ENCODE data around the gene ST7L. TPM values are rescaled to one million over a fixed set of nuclear protein-coding genes. Genes with fewer than 3 reads are reported as not detected.
"Not testable (repeated sequence)": the region's sequence is repeated elsewhere in the genome, so short reads cannot be mapped to it uniquely, and the experiment has no call there.

ST7L gene
- total RNA-seq, 1 experiment from 2014 or later, result 22.1 TPM

DNA sequence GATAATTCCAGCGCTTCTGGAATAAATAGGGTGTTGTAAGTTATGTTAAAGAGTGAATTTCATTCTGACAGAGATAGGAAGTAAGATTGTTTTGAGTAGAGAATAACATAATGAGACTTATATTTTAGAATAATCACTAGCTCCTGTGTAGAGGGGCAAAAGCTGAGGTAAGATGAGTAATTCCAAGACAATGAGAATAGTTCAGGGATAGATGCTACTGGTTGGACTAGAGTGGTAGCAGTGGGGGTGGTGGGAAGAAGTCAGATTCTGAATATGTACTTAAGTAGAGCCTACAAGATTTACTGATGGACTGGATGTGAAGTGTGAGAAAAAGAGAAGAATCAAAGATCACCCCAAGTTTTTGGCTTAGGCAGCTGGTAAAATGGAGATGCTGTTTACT lies 32.3 kb upstream of the ST7L start:
- no peaks in the 10 kb centered on the region for H3K4me1 ChIP-seq (replicated peaks; ENCODE audit: insufficient read depth)
- no peak overlapping the region for H3K4me2 ChIP-seq
- no peaks in the 10 kb centered on the region for H3K27me3 ChIP-seq (ENCODE audit: insufficient read depth, low read depth)
- TF ChIP-seq CTCF (conservative IDR thresholded peaks at IDR 0.05), result no peak
- TF ChIP-seq EZH2 (IDR thresholded peaks at IDR 0.05; ENCODE audit: low read depth), result no peak
- no peaks in the 10 kb centered on the region for H3K9me2 ChIP-seq (ENCODE audit: insufficient read depth)
- H3K9me3 ChIP-seq (ENCODE audit: insufficient read depth, low read depth), result no peaks in the 10 kb centered on the region
- peaks cover 80% of the 10 kb centered on the region for H3K36me3 ChIP-seq (ENCODE audit: low read depth)
- CTCF ChIA-PET, result no interaction called here
- H2AFZ ChIP-seq, result no peak overlapping the region
- peaks cover 17% of the 10 kb centered on the region for H3K79me2 ChIP-seq (ENCODE audit: low read depth)
- intact Hi-C loops (cut with micrococcal nuclease; ENCODE audit: unreplicated experiment), result no loop called here
- no peak overlapping the region for H3K4me3 ChIP-seq
- BruUV-seq (replicated peaks), result no TSS peak
- no peak for DNase-seq
- H3F3A ChIP-seq (ENCODE audit: insufficient read depth, low read depth), result peaks cover 4% of the 10 kb centered on the region; the same call in 1 of the 2 replicates
- no peak overlapping the region for H3K27ac ChIP-seq
- peaks cover 27% of the 10 kb centered on the region; the same call in 1 of the 2 replicates for H4K20me1 ChIP-seq (ENCODE audit: insufficient read depth)
- POLR2A ChIA-PET (ENCODE audit: unreplicated experiment), result no interaction called here

GRCh38 chr1:112646225-112646624 lies 27.3 kb upstream of the ST7L start:
- peaks cover 67% of the 10 kb centered on the region for H3K79me2 ChIP-seq (ENCODE audit: low read depth)
- H3F3A ChIP-seq (ENCODE audit: insufficient read depth, low read depth), result peaks cover 13% of the 10 kb centered on the region; the same call in 1 of the 2 replicates
- no peaks in the 10 kb centered on the region for H3K9me3 ChIP-seq (ENCODE audit: insufficient read depth, low read depth)
- ChIA-PET POLR2A (ENCODE audit: unreplicated experiment) (interaction anchor here (0.6 kb wide), 1 partner anchor 58 kb away, joined by 3 read pairs; no protein-coding TSS in a partner anchor), CTCF (interaction anchor here (0.5 kb wide), 1 partner anchor 18 kb away, joined by 5 read pairs; no protein-coding TSS in a partner anchor)
- H3K36me3 ChIP-seq (ENCODE audit: low read depth), result peaks cover 68% of the 10 kb centered on the region
- no peaks in the 10 kb centered on the region for H3K4me1 ChIP-seq (replicated peaks; ENCODE audit: insufficient read depth)
- no peak overlapping the region for H3K4me3 ChIP-seq
- H3K9me2 ChIP-seq (ENCODE audit: insufficient read depth), result no peaks in the 10 kb centered on the region
- no peak for TF ChIP-seq CTCF (conservative IDR thresholded peaks at IDR 0.05)
- no TSS peak for BruUV-seq (replicated peaks)
- H3K27me3 ChIP-seq (ENCODE audit: insufficient read depth, low read depth), result no peaks in the 10 kb centered on the region
- intact Hi-C loops (cut with micrococcal nuclease; ENCODE audit: unreplicated experiment), result no loop called here
- peaks cover 75% of the 10 kb centered on the region for H4K20me1 ChIP-seq (ENCODE audit: insufficient read depth)
- no peak overlapping the region for H3K4me2 ChIP-seq
- DNase-seq, result no peak
- no peak overlapping the region for H2AFZ ChIP-seq
- H3K27ac ChIP-seq, result no peak overlapping the region

- Histone ChIP-seq H3K9me2 (ENCODE audit: insufficient read depth) (no peaks in the 10 kb centered on the region), H3K27me3 (ENCODE audit: insufficient read depth, low read depth) (no peaks in the 10 kb centered on the region), H3K4me2 (no peak overlapping the region), H3K79me2 (ENCODE audit: low read depth) (peaks cover 84% of the 10 kb centered on the region), H2AFZ (no peak overlapping the region), H3K9me3 (ENCODE audit: insufficient read depth, low read depth) (no peaks in the 10 kb centered on the region), H3K4me3 (no peak overlapping the region), H3K27ac (no peak overlapping the region), H4K20me1 (ENCODE audit: insufficient read depth) (peaks cover 76% of the 10 kb centered on the region), H3K4me1 (replicated peaks; ENCODE audit: insufficient read depth) (no peaks in the 10 kb centered on the region), H3K36me3 (ENCODE audit: low read depth) (peaks cover 39% of the 10 kb centered on the region), H3F3A (ENCODE audit: insufficient read depth, low read depth) (0 out of 2 replicates have a peak, but pooled peaks cover 15% of the 10 kb centered on the region)
- no TSS peak for BruUV-seq (replicated peaks)
- POLR2A ChIA-PET (ENCODE audit: unreplicated experiment), result interaction anchor here (0.6 to 0.7 kb wide), 2 partner anchors 10 to 249 kb away, joined by 5 to 9 read pairs; no protein-coding TSS in a partner anchor
- CTCF ChIA-PET, result interaction anchor here (0.6 kb wide), 1 partner anchor 1425 kb away, joined by 5 read pairs; no protein-coding TSS in a partner anchor
- no peak for DNase-seq
- TF ChIP-seq EZH2 (IDR thresholded peaks at IDR 0.05; ENCODE audit: low read depth) (no peak), CTCF (conservative IDR thresholded peaks at IDR 0.05) (no peak)
- intact Hi-C loops (cut with micrococcal nuclease; ENCODE audit: unreplicated experiment), result no loop called here
Observed at GRCh38 chr1:112643080-112643479, 24.1 kb upstream of the ST7L start.

GRCh38 chr1:112640437-112640836 lies 21.5 kb upstream of the ST7L start:
- H3K4me3 ChIP-seq, CTCF ChIA-PET: not testable (repeated sequence)
- peaks cover 75% of the 10 kb centered on the region for H4K20me1 ChIP-seq (ENCODE audit: insufficient read depth)

More at GRCh38 chr1:112640437-112640836, 21.5 kb upstream of the ST7L start:
- POLR2A ChIA-PET (ENCODE audit: unreplicated experiment); H3K27ac ChIP-seq; H3K27me3 ChIP-seq (ENCODE audit: insufficient read depth, low read depth); BruUV-seq (replicated peaks); H3K9me2 ChIP-seq (ENCODE audit: insufficient read depth); intact Hi-C loops (cut with micrococcal nuclease; ENCODE audit: unreplicated experiment); DNase-seq; H3K9me3 ChIP-seq (ENCODE audit: insufficient read depth, low read depth); H2AFZ ChIP-seq; H3K4me2 ChIP-seq: not testable (repeated sequence)
- H3K79me2 ChIP-seq (ENCODE audit: low read depth), result peaks cover 86% of the 10 kb centered on the region
- H3K4me1 ChIP-seq (replicated peaks; ENCODE audit: insufficient read depth), result peaks cover 25% of the 10 kb centered on the region
- H3K36me3 ChIP-seq (ENCODE audit: low read depth), result peaks cover 32% of the 10 kb centered on the region
- peaks cover 38% of the 10 kb centered on the region for H3F3A ChIP-seq (ENCODE audit: insufficient read depth, low read depth)
